Measurements from ENCODE around the gene TINAGL1. TPM values are rescaled to one million over a fixed set of nuclear protein-coding genes. Genes with fewer than 3 reads are reported as not detected.

TINAGL1 gene
- polyA plus RNA-seq, 3 donors, result 34.3 to 46.8 (median 39.5) TPM

GRCh38 chr1:31625561-31626222, 49.4 kb downstream of the TINAGL1 start:
- no peak for DNase-seq (ENCODE audit: low read depth in 3 of 3, low spot score in 2 of 3)

DNA sequence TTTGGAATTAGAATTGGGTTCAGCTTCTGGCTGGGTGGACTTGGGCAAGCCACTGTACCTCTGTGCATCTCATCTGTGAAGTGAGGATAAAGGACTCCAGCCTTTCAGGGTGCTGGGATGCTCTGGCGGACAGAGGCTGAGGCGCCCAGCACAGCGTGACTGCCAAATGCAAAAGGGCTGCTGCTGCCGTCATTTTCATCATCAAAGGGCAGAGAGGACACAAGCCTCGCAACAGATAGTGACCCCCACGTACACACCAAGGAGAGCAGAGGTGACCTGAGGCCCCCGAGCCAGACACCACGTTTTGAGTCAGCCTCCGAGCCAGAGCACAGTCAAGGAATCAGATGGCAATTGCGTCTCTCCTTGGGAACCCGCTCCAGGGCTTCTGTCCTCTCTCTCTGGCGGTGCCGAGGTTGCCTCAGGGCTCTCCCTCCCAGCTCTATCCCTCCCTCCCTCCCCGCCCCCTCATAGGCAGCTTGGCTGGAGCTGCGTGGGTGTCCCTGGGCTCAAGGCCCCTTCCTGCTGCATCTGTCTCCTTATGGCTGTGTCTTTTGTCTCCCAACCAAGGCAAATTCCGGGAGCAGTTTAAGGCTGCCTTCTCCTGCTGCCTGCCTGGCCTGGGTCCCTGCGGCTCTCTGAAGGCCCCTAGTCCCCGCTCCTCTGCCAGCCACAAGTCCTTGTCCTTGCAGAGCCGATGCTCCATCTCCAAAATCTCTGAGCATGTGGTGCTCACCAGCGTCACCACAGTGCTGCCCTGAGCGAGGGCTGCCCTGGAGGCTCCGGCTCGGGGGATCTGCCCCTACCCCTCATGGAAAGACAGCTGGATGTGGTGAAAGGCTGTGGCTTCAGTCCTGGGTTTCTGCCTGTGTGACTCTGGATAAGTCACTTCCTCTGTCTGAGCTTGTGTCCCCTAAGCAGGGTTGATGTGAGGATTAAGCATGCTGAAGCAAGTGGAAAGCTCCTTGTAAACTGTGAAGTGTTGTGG, 50.2 kb downstream of the TINAGL1 start:
- no peak for DNase-seq (ENCODE audit: low read depth in 3 of 3, low spot score in 2 of 3)

- DNase-seq (ENCODE audit: low read depth in 3 of 3, low spot score in 2 of 3), result no peak
These were observed 51.1 kb downstream of the TINAGL1 start for GRCh38 chr1:31627301-31627929.

DNA sequence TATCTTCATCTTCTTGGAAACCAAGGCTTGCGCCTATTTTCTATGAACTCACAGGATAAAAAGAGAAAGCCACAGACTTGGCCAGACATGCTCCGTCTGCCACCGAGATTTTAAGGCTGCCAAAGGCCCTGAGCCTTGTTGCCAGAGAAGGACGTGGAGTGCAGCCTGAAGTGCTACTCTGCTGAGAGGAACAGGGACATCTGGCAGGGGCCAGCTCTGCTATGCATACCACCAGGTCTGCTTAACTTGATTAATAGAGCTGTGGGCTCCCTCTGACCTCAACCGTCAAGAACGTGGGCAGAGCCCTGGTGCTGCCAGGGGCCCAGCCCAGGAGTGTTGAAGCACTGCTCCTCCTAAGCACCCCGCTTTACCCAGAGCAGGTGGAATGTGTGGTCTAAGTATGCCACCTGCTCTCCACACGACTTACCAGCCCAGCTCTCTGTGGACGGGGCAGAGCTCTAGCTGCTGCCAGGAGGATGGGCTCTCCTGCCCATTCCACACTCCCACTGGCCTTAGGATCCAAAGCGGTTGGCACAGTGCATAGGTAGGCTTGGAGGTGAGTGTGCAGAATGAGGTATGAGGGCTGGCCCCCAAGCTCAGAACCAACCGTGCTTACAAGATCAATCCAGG, 51.7 kb downstream of the TINAGL1 start:
- DNase-seq (ENCODE audit: low read depth in 3 of 3, low spot score in 2 of 3), result no peak

- no peak for DNase-seq (ENCODE audit: low read depth in 3 of 3, low spot score in 2 of 3)
These were observed 52.7 kb downstream of the TINAGL1 start for GRCh38 chr1:31628931-31629556.

GRCh38 chr1:31632649-31633048, 56.3 kb downstream of the TINAGL1 start:
- no peak for DNase-seq (ENCODE audit: low read depth in 3 of 3, low spot score in 2 of 3)

DNA sequence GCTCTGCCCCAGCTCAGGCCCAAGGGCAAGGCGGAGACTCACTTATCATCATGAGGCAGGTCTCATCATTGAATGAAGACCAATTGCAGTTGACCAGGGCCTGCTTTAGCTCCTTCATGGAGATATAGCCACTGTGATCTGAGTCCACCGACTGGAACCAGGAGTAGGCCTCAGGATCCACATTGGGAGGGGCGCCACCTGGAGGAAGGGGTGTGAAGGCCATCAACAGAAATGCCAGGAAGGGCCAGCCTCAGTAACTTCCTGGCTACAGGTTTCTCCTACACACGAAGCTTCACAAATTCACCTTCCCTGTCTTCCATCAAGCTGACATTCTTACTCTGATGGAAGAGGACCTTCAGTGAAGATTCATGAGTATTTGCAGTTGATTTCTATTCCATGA, 56.8 kb downstream of the TINAGL1 start:
- no peak for DNase-seq (ENCODE audit: low read depth in 3 of 3, low spot score in 2 of 3)

Other genes with a start within 250 kb of the TINAGL1 start
- gene FABP3, start 203.4 kb upstream of the TINAGL1 start, polyA plus RNA-seq (ENCODE audit: insufficient read length in 3 of 3), result 10 to 100 TPM; 77.2 to 91.3 (median 87.8) TPM
- 10 to 100 TPM; 32.6 to 38.6 (median 35.9) TPM for gene SERINC2, start 163.3 kb upstream of the TINAGL1 start, polyA plus RNA-seq (ENCODE audit: insufficient read length in 3 of 3)
- under 1 TPM; 0.17 to 0.38 (median 0.18) TPM for gene HCRTR1, start 41.2 kb downstream of the TINAGL1 start, polyA plus RNA-seq (ENCODE audit: insufficient read length in 3 of 3)
- gene PEF1, start 68.4 kb downstream of the TINAGL1 start, polyA plus RNA-seq (ENCODE audit: insufficient read length in 3 of 3), result 10 to 100 TPM; 77.6 to 82.8 (median 79.4) TPM
- 10 to 100 TPM; 26.6 to 35.9 (median 30.8) TPM for gene COL16A1, start 127.5 kb downstream of the TINAGL1 start, polyA plus RNA-seq (ENCODE audit: insufficient read length in 3 of 3)
- 10 to 100 TPM in 2 of 3 donors, 1 to 10 TPM in 1; 8.6 to 10.6 (median 10.1) TPM for gene ADGRB2, start 187.8 kb downstream of the TINAGL1 start, polyA plus RNA-seq (ENCODE audit: insufficient read length in 3 of 3)
- gene SPOCD1, start 239.5 kb downstream of the TINAGL1 start, polyA plus RNA-seq (ENCODE audit: insufficient read length in 3 of 3), result under 1 TPM; 0.04 to 0.45 (median 0.31) TPM

Data from right renal cortex interstitium (tissue), 3 donors.